HS-27A (cell line): ENCODE data around the gene PIWIL1.

Experiments
- DNase-seq: peaks from one replicate; pipeline ENCODE4 v3.0.0-alpha.2; 2012; ENCODE audit warnings: low read depth, missing footprints

The PIWIL1 gene

GRCh38 chr12:130336723-130337487, 782 bp upstream of the PIWIL1 start:
- no peak for DNase-seq

GRCh38 chr12:130338794-130339601, 1.3 kb downstream of the PIWIL1 start:
- no peak for DNase-seq

GRCh38 chr12:130339951-130340350, 2.3 kb downstream of the PIWIL1 start:
- DNase-seq = no peak

- no peak for DNase-seq
Observed at GRCh38 chr12:130342442-130342841, 4.8 kb downstream of the PIWIL1 start.

GRCh38 chr12:130342842-130343241, 5.2 kb downstream of the PIWIL1 start:
- DNase-seq = no peak

- DNase-seq = no peak
Observed at GRCh38 chr12:130344529-130344928, 6.8 kb downstream of the PIWIL1 start.

GRCh38 chr12:130345292-130345691, 7.6 kb downstream of the PIWIL1 start:
- no peak for DNase-seq

- no peak for DNase-seq
Observed at GRCh38 chr12:130347588-130347987, 9.9 kb downstream of the PIWIL1 start.

GRCh38 chr12:130350715-130351114, 13.0 kb downstream of the PIWIL1 start:
- no peak for DNase-seq

- no peak for DNase-seq
Observed at GRCh38 chr12:130351326-130351725, 13.6 kb downstream of the PIWIL1 start.

GRCh38 chr12:130353081-130353480, 15.4 kb downstream of the PIWIL1 start:
- no peak for DNase-seq

- DNase-seq = no peak
Observed at GRCh38 chr12:130354407-130354806, 16.7 kb downstream of the PIWIL1 start.

- no peak for DNase-seq
Observed at GRCh38 chr12:130356222-130356621, 18.5 kb downstream of the PIWIL1 start.

GRCh38 chr12:130357241-130357640, 19.6 kb downstream of the PIWIL1 start:
- no peak for DNase-seq

GRCh38 chr12:130357729-130358330, 20.1 kb downstream of the PIWIL1 start:
- DNase-seq = no peak

- DNase-seq = no peak
Observed at GRCh38 chr12:130362060-130362459, 24.4 kb downstream of the PIWIL1 start.

GRCh38 chr12:130364578-130364977, 26.9 kb downstream of the PIWIL1 start:
- DNase-seq = no peak

- DNase-seq = no peak
Observed at GRCh38 chr12:130366159-130366558, 28.5 kb downstream of the PIWIL1 start.

- DNase-seq = no peak
Observed at GRCh38 chr12:130367003-130367402, 29.3 kb downstream of the PIWIL1 start.

GRCh38 chr12:130367523-130367922, 29.8 kb downstream of the PIWIL1 start:
- DNase-seq = no peak

- DNase-seq = no peak
Observed at GRCh38 chr12:130369816-130370215, 32.1 kb downstream of the PIWIL1 start.

GRCh38 chr12:130371296-130371695, 33.6 kb downstream of the PIWIL1 start:
- no peak for DNase-seq

- DNase-seq = no peak
Observed at GRCh38 chr12:130372936-130373335, 35.2 kb downstream of the PIWIL1 start.
